Kidney (tissue), 14 donors: ENCODE data around the gene BRD1. TPM values are rescaled to one million over a fixed set of nuclear protein-coding genes. Genes with fewer than 3 reads are reported as not detected.

Experiments
- DNase-seq, 5 donors: peaks; one replicate each; pipeline ENCODE4 v3.0.0-alpha.2; 2013 to 2020
- FAIRE-seq: peaks from 2 replicates; lab custom pipeline; 2012; peaks lifted over from hg19 to GRCh38; lab: Jason Lieb, UNC
- H3K27ac ChIP-seq, 2 donors: one replicate each; pipeline ENCODE4 v1.7.0; 2013; ENCODE audit warnings: low read depth in 2 of 2, low read length in 2 of 2, inconsistent platforms in 1 of 2
- H3K27me3 ChIP-seq: one replicate; pipeline ENCODE4 v1.7.1; 2013; ENCODE audit warnings: low read length, inconsistent platforms; ENCODE audit not compliant: control insufficient read depth, insufficient read depth
- H3K36me3 ChIP-seq, 3 donors: one replicate each; pipeline versions ENCODE4 v1.7.0 to v1.7.1; 2013; ENCODE audit warnings: low read length in 3 of 3, control low read depth in 1 of 3, inconsistent platforms in 1 of 3; ENCODE audit not compliant: insufficient read depth in 3 of 3, control insufficient read depth in 2 of 3
- H3K4me1 ChIP-seq, 3 donors: one replicate each; pipeline versions ENCODE4 v1.7.0 to v1.7.1; 2013; ENCODE audit warnings: low read length in 3 of 3, inconsistent platforms in 1 of 3, low read depth in 1 of 3; ENCODE audit not compliant: control insufficient read depth in 2 of 3, insufficient read depth in 2 of 3
- H3K4me3 ChIP-seq, 3 donors: one replicate each; pipeline versions ENCODE4 v1.7.0 to v1.8.1; 2013; ENCODE audit warnings: low read length in 3 of 3, control low read depth in 1 of 3, inconsistent platforms in 1 of 3
- H3K9ac ChIP-seq, 3 donors: one replicate each; pipeline versions ENCODE4 v1.7.0 to v1.7.1; 2013; ENCODE audit warnings: low read length in 3 of 3, control low read depth in 1 of 3, inconsistent platforms in 1 of 3
- H3K9me3 ChIP-seq, 3 donors: one replicate each; pipeline versions ENCODE4 v1.7.0 to v1.7.1; 2013; ENCODE audit warnings: low read length in 3 of 3, control low read depth in 1 of 3, inconsistent platforms in 1 of 3; ENCODE audit not compliant: control insufficient read depth in 2 of 3, insufficient read depth in 1 of 3
- CTCF ChIP-seq: IDR thresholded peaks from 3 replicates; pipeline ENCODE4 v1.5.1; 2012; ENCODE audit warnings: mild to moderate bottlenecking, moderate library complexity, borderline replicate concordance; ENCODE audit not compliant: insufficient read depth; ENCODE audit errors: extremely low read depth
- intact Hi-C: fragments of 100-400 bp; cut with DNase I; formaldehyde crosslinking; loops from one replicate; pipeline ENCODE4 v1.11.1; 2022
- polyA plus RNA-seq: library from polyadenylated mRNA; stranded (reverse); fragments of 350-450 nt; fragmentation: Illumina TruSeq; extraction: RNeasy Lipid Tissue Mini Kit (QIAGEN cat#74804); gene quantifications from one replicate; pipeline ENCODE4 v1.2.3, GENCODE V29; 2014; ENCODE audit warnings: low read depth, low replicate concordance; ENCODE audit not compliant: insufficient read depth
- total RNA-seq: library from RNA; stranded (reverse); fragmentation: NEBNext Ultra II Directional; extraction: Animal tissue kit (Norgen Biotek cat#: 25700); gene quantifications from one replicate; pipeline ENCODE4 v1.2.1, GENCODE V29; 2021
- donor health status: control.
- donor health status: control.
- donor health status: control.
- donor health status: control.
- donor health status: control.
- donor health status: DM: yes; HTN: yes; CAD: no.
- donor health status: Normal renal cell carcinoma (clear cell type).

BRD1 gene
- total and polyA plus RNA-seq, 2 donors from 2014 or later, result 8.1 to 40.5 TPM

DNA sequence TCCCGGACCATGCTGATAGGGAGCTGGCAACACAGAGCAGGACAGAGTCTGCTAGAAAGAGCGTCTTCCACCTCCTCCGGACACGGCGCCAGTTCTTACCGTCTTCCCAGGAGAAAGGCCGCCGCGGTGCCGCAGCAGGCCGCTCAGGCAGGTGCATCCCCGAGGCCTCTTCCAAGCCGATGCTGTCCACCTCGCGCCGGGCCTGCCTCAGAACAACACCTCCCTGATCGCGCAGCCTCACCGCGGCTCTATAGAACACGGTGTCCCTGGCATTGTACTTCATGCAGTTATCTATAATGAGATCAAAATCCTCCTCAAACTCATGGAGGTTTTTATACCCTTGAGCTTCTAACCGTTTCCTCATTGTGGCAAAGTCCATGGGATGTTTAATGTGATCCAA is 30.0 kb downstream of the BRD1 start:
- H3K9me3 ChIP-seq, result no peaks in the 10 kb centered on the region
- H3K36me3 ChIP-seq, result peaks cover 12 to 53% (median 30%) of the 10 kb centered on the region in 3 donors
- TF ChIP-seq CTCF, result no peak
- no peak overlapping the region for H3K9ac ChIP-seq
- DNase-seq, result no peak
- no peak overlapping the region for H3K4me3 ChIP-seq
- no peak for FAIRE-seq
- intact Hi-C loops, result no loop called here
- H3K27ac ChIP-seq, result no peak overlapping the region
- H3K4me1 ChIP-seq, result peaks cover 0 to 6% (median 0%) of the 10 kb centered on the region in 3 donors
- no peaks in the 10 kb centered on the region for H3K27me3 ChIP-seq

DNA sequence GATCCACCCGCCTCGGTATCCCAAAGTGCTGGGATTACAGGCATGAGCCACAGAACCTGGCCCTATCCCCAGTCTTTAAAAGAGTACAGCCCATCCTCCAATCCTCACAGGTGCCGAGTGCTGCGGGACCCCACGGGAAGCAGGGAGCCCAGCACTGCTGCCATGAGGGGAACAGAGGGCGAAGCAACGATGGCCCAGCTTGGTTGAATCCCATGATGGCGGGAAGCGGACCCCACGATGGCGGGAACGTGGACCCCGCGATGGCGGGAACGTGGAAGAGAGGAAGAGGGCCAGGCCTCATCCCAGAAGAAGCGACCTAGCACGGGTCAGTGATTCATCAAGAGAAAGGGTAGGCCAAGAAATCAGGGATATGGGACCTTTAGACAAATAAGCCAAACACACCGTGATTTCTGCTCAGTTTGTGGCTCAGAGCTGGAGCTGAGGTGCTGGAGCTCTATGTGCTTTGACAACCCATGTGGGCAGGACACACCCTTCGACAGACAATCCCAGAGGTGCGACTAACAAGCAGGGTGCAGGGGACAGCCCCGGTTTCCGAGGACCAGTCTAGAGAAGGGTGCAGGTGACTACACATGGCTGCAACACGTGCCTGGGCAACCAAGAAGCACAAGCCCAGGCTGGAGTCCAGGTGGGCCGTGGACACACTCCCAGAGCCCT is 30.9 kb downstream of the BRD1 start:
- Histone ChIP-seq H3K9me3 (no peaks in the 10 kb centered on the region), H3K4me1 (peaks cover 0 to 6% (median 0%) of the 10 kb centered on the region in 3 donors), H3K36me3 (peaks cover 12 to 60% (median 32%) of the 10 kb centered on the region in 3 donors), H3K27ac (no peak overlapping the region), H3K27me3 (no peaks in the 10 kb centered on the region), H3K9ac (no peak overlapping the region), H3K4me3 (no peak overlapping the region)
- intact Hi-C loops, result no loop called here
- TF ChIP-seq CTCF, result no peak
- DNase-seq (no peak), FAIRE-seq (no peak)

- H3K27ac ChIP-seq, result no peak overlapping the region
- DNase-seq, result no peak
- no peaks in the 10 kb centered on the region for H3K9me3 ChIP-seq
- no peak for FAIRE-seq
- peaks cover 0 to 7% (median 0%) of the 10 kb centered on the region in 3 donors for H3K4me1 ChIP-seq
- no peak overlapping the region for H3K9ac ChIP-seq
- H3K36me3 ChIP-seq, result peaks cover 14 to 56% (median 39%) of the 10 kb centered on the region in 3 donors
- H3K4me3 ChIP-seq, result no peak overlapping the region
- no peak for TF ChIP-seq CTCF
- intact Hi-C loops, result no loop called here
- no peaks in the 10 kb centered on the region for H3K27me3 ChIP-seq
These were observed 32.2 kb downstream of the BRD1 start for GRCh38 chr22:49795521-49795920.
